Lower lobe of right lung (tissue), 2 donors: ENCODE data around the gene PBX4. TPM values are rescaled to one million over a fixed set of nuclear protein-coding genes. Genes with fewer than 3 reads are reported as not detected.
A peak's percentile ranks its signal among the peaks of the same experiment; 100 is the strongest.
"Not testable (repeated sequence)": the region's sequence is repeated elsewhere in the genome, so short reads cannot be mapped to it uniquely, and the experiment has no call there.

Experiments used
- ATAC-seq, 2 donors: fragments of 200-7000 bp; cut with Tn5 transposase; one replicate each; pipeline ENCODE4 v1.9.1; 2020 to 2022; ENCODE audit warnings: mild to moderate bottlenecking in 2 of 2, moderate library complexity in 2 of 2
- DNase-seq: peaks from one replicate; pipeline ENCODE4 v3.0.0-alpha.2; 2020
- H3K27ac ChIP-seq: fragments of 200-600 bp; one replicate; pipeline ENCODE4 v1.8.0; 2022
- H3K27me3 ChIP-seq: fragments of 200-600 bp; one replicate; pipeline ENCODE4 v1.8.0; 2022; ENCODE audit warnings: low read depth
- H3K36me3 ChIP-seq: fragments of 200-600 bp; one replicate; pipeline ENCODE4 v1.8.0; 2022; ENCODE audit warnings: mild to moderate bottlenecking
- H3K4me1 ChIP-seq: fragments of 200-600 bp; one replicate; pipeline ENCODE4 v1.8.0; 2022
- H3K4me3 ChIP-seq: fragments of 200-600 bp; one replicate; pipeline ENCODE4 v1.8.0; 2022; ENCODE audit warnings: mild to moderate bottlenecking
- H3K9me3 ChIP-seq: fragments of 200-600 bp; one replicate; pipeline ENCODE4 v1.8.0; 2022
- CTCF ChIP-seq: fragments of 200-600 bp; IDR thresholded peaks from one replicate; pipeline ENCODE4 v1.8.0; 2022; ENCODE audit warnings: antibody characterized with exemption, mild to moderate bottlenecking
- intact Hi-C: fragments of 100-400 bp; cut with DNase I; formaldehyde crosslinking; loops from one replicate; pipeline ENCODE4 v1.11.0; 2022
- total RNA-seq: library from RNA; stranded (reverse); fragmentation: NEBNext Ultra II Directional; extraction: Animal tissue kit (Norgen Biotek cat#: 25700); gene quantifications from one replicate; pipeline ENCODE4 v1.2.1, GENCODE V29; 2021
- donor health status: DM: no; HTN: yes; CAD: no; lungs with severe emphysema.

The PBX4 gene
- total RNA-seq, 1 donor from 2014 or later, result 3.7 TPM

GRCh38 chr19:19602713-19603324 lies 15.7 kb downstream of the PBX4 start:
- H3K4me3 ChIP-seq, result no peak overlapping the region
- TF ChIP-seq CTCF, result no peak
- no peaks in the 10 kb centered on the region for H3K4me1 ChIP-seq
- no peaks in the 10 kb centered on the region for H3K36me3 ChIP-seq
- no peak overlapping the region for H3K27ac ChIP-seq
- no peaks in the 10 kb centered on the region for H3K27me3 ChIP-seq
- DNase-seq (no peak), ATAC-seq (no peak)
- intact Hi-C loops, result no loop called here
- H3K9me3 ChIP-seq, result no peaks in the 10 kb centered on the region

DNA sequence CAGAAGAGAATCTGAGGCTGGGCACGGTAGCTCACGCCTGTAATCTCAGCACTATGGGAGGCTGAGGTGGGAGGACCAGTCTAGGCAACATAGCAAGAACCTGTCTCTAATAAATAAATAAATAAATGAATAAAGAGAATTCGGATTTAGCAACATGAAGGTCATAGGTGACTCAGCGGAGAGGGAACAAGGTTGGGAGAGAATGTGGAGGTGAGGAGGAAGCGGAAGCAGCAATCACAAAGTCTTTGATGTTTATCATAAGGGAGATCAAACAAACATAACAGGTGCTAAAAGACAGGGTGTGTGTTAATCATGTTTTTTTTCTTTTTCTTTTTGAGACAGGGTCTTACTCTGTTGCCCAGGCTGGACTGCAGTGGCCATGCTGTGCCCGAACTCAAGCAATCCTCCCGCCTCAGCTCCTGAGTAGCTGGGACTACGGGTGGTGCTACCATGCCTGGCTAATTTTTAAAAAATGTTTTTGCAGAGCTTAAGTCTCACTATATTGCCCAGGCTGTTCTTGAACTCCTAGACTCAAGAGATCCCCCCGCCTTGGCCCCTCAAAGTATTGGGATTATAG lies 16.3 kb downstream of the PBX4 start:
- Histone ChIP-seq H3K9me3 (no peaks in the 10 kb centered on the region), H3K4me1 (no peaks in the 10 kb centered on the region), H3K4me3 (no peak overlapping the region), H3K27me3 (no peaks in the 10 kb centered on the region), H3K27ac (no peak overlapping the region), H3K36me3 (no peaks in the 10 kb centered on the region)
- ATAC-seq (no peak), DNase-seq (no peak)
- TF ChIP-seq CTCF, result no peak
- intact Hi-C loops, result no loop called here

DNA sequence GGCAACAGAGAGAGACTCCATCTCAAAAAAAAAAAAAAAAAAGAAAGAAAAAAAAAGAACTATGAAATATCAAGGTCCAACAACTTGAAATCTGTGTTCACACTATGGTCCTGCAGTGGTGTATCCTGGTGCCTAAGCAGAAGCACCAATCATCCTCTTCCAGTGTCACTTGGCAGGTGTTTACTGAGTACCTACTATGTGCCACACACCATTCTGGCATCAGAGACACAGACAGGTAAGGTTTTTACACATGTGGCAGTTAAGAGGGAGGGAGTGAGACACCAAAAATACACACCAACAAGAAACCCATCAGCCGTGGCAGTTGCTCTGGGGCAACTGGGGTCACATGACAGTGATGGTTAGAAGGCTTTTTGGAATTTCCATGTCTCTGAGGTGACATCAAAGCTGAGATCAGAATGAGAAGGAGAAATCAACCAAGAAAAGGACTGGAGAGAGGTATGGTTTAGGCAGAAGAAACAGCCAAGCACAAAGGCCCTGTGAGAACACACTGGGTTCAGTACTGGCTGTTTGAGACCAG lies 17.6 kb downstream of the PBX4 start:
- intact Hi-C loops, result no loop called here
- no peak for TF ChIP-seq CTCF
- Histone ChIP-seq H3K9me3 (no peaks in the 10 kb centered on the region), H3K4me3 (no peak overlapping the region), H3K27me3 (no peaks in the 10 kb centered on the region), H3K4me1 (peaks cover 4% of the 10 kb centered on the region), H3K36me3 (no peaks in the 10 kb centered on the region), H3K27ac (no peak overlapping the region)
- DNase-seq (no peak), ATAC-seq (no peak)

DNA sequence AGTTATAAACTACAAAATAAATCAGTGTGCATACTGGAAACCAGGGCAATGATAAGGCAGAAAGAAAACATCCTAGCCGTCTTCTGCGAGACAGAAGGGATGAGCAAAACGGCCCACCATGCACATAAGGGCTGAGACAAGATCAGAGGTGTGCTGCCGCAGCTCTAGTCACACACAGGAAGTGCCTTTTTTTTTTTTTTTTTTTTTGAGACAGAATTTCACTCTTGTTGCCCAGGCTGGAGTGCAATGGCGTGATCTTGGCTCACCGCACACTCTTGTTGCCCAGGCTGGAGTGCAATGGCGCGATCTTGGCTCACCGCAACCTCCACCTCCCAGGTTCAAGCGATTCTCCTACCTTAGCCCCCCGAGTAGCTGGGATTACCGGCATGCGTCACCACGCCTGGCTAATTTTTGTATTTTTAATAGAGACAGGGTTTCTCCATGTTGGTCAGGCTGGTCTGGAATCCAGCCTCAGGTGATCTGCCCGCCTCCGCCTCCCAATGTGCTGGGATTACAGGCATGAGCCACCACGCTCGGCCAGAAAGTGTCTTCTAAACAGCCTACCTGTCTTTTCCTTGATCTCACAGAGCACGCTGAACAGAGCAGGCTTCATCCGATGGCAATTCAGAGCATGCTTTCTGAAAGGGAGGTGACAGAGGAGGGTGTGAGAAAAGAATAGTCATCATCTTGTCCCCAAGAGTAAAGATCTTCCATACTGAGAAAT lies 19.6 kb downstream of the PBX4 start:
- H3K4me3 ChIP-seq, H3K9me3 ChIP-seq, H3K27me3 ChIP-seq, intact Hi-C loops, ATAC-seq, H3K36me3 ChIP-seq, DNase-seq: not testable (repeated sequence)
- Histone ChIP-seq H3K27ac (peak overlapping the region; percentile 62), H3K4me1 (peaks cover 17% of the 10 kb centered on the region)

DNA sequence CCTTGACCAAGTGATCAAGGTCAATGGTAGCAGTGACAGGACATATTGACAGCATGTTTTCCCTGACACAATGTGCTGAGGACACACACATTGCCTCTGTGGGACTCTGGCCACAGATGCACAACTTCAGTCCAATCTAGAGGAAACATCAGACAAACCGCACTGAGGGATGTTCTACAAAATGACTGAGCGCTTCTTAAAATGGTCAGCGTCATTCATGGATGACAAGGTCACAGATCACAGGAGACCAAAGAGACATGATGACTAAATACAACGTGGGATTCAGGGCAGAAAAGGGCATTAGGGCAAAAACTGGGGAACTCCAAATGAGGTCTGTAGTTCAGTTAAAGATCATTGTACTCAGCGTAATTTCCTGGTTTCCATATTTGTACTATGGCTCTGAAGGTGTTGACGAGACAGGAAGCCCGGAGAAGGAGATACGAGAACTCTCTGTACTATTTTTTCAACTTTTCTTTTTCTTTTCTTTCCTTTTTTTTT lies 20.6 kb downstream of the PBX4 start:
- peak in 1 of 2 donors; percentile 31 for ATAC-seq
- no peaks in the 10 kb centered on the region for H3K27me3 ChIP-seq
- peaks cover 17% of the 10 kb centered on the region for H3K4me1 ChIP-seq
- H3K36me3 ChIP-seq, result no peaks in the 10 kb centered on the region
- intact Hi-C loops, result no loop called here
- H3K4me3 ChIP-seq, result no peak overlapping the region
- peak overlapping the region; percentile 62 for H3K27ac ChIP-seq
- no peak for DNase-seq
- TF ChIP-seq CTCF, result no peak
- H3K9me3 ChIP-seq, result no peaks in the 10 kb centered on the region
